Astrocyte of the cerebellum (primary cell): Measurements from ENCODE around the gene TEX36.
"Not testable (repeated sequence)": the region's sequence is repeated elsewhere in the genome, so short reads cannot be mapped to it uniquely, and the experiment has no call there.

ENCODE experiments used
- DNase-seq: peaks from one replicate; pipeline ENCODE4 v3.0.0-alpha.2; 2011; ENCODE audit warnings: low read depth
- H3K4me3 ChIP-seq: 2 replicates; pipeline ENCODE4 v1.5.1; 2011; ENCODE audit warnings: mild to moderate bottlenecking, low read depth, low read length, moderate library complexity
- CTCF ChIP-seq: IDR thresholded peaks from 2 replicates; pipeline ENCODE4 v1.5.1; 2012; ENCODE audit warnings: low read length, low read depth, moderate library complexity, mild to moderate bottlenecking; ENCODE audit errors: missing control alignments
- in situ Hi-C: cut with HindIII; loops from 2 replicates; pipeline ENCODE4 v1.10.0; 2017; ENCODE audit warnings: low sequenced_read_pairs

The TEX36 gene

DNA sequence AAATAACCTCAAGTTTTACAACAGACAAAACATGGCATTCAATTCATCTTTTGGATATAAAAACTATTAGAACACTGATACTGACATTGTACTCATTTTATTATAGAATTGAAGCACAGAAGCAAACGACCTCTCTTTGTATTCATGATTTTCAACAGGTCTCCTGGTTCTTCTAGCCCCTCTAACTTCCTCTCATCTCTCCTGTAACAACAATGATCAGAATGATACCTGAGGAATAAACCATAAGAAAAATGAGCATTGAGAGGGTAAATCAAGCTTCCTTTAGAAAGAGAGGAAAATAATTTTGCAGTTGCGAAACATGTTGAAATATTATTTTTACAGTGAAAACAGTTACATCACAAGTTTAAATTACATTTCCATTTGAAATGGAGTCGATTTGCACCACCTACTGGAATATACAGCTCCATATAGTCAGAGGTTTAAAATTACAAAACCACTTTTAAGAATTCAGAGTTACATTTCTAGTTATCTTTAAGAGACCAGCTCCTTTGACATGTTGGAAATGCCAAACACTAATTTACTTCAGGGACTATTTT lies 17.5 kb upstream of the TEX36 start:
- no peak for DNase-seq
- TF ChIP-seq CTCF, result no peak
- in situ Hi-C loops, result no loop called here
- no peak overlapping the region for H3K4me3 ChIP-seq

DNA sequence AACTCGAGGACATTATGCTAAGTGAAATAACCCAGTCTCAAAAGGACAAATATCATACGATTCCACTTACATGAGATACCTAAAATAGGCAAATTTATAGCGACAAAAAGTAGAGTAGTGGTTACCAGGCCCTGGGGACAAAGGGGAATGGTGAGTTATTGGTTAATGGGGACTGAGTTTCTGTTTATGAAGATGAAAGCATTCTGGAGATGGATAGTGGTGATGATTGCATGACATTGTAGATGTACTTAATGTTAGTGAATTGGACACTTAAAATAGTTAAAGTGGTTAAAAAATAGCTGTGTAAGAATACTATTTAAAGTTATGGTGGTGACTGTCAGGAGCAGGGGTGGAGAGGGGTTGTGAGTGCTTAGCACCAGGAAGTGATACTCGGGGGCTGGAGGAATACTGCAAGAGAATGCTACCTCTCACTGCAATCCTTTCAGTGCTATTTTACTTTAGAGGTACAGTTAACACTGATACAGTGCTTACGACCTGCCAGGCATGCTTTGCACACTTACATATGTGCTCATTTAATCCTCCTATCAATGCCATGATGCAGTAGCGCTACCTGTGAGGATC lies 16.7 kb upstream of the TEX36 start:
- no peak for TF ChIP-seq CTCF
- H3K4me3 ChIP-seq, result no peak overlapping the region
- in situ Hi-C loops, result no loop called here
- no peak for DNase-seq

- no peak for DNase-seq
- in situ Hi-C loops, result no loop called here
- H3K4me3 ChIP-seq, result no peak overlapping the region
- no peak for TF ChIP-seq CTCF
These were observed 15.6 kb upstream of the TEX36 start for GRCh38 chr10:125698481-125698998.

DNA sequence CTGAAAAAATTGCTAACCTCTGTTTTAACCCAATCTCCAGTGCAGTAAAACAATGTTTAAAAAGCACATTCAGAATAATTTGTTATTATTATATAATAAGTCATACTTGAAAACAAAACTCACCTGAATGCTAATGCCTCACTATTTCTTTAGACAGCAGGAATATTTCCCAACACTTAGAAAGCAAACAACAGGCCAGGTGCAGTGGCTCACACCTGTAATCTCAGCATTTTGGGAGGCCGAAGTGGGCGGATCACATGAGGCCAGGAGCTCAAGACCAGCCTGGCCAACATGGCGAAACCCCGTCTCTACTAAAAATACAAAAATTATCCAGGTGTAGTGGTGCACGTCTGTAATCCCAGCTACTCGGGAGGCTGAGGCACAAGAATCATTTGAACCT lies 13.9 kb upstream of the TEX36 start:
- DNase-seq, in situ Hi-C loops, H3K4me3 ChIP-seq: not testable (repeated sequence)

DNA sequence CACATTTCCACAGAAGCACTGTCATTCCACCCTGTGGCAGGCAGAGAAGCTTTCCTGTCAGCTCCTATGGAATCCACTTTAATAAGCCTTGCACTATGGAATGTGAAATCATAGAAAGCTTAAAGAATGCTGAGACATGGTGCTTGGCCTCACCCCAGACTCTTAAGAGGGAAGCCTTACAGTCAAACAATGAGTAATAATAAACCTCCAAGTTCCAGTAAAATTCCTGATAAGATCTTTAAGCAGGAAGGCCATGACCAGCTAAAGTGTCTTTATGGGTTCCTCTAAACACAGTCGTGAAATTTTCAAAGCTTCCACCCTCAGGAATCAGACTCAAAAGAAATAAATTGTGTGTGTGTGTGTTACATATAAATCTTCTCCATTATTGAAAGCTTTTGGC lies 11.9 kb upstream of the TEX36 start:
- in situ Hi-C loops, result no loop called here
- TF ChIP-seq CTCF, result no peak
- DNase-seq, result peak; percentile 24
- no peak overlapping the region for H3K4me3 ChIP-seq

GRCh38 chr10:125693524-125693847 lies 10.5 kb upstream of the TEX36 start:
- DNase-seq, result no peak
- in situ Hi-C loops, result no loop called here
- H3K4me3 ChIP-seq, result no peak overlapping the region
- TF ChIP-seq CTCF, result no peak

GRCh38 chr10:125692601-125693523 lies 9.9 kb upstream of the TEX36 start:
- in situ Hi-C loops, result no loop called here
- DNase-seq, result no peak

More at GRCh38 chr10:125692601-125693523, 9.9 kb upstream of the TEX36 start:
- no peak overlapping the region for H3K4me3 ChIP-seq
- no peak for TF ChIP-seq CTCF
